MM.1S (cell line): ENCODE data around the gene CD28.

ENCODE experiments used
- EZH2 ChIP-seq: fragments of 300-600 bp; sonication (generic); optimal IDR thresholded peaks from 2 replicates; pipeline ENCODE3; 2017; ENCODE audit warnings: low read depth, mild to moderate bottlenecking, antibody characterized with exemption, low read length, mixed read lengths
- TF ChIP-seq, protein P1 (sequence below): fragments of 300-600 bp; sonication (generic); IDR thresholded peaks from 2 replicates; pipeline ENCODE4 v1.5.1; 2016; ENCODE audit warnings: antibody characterized with exemption, low read length, mixed read lengths

DNA sequence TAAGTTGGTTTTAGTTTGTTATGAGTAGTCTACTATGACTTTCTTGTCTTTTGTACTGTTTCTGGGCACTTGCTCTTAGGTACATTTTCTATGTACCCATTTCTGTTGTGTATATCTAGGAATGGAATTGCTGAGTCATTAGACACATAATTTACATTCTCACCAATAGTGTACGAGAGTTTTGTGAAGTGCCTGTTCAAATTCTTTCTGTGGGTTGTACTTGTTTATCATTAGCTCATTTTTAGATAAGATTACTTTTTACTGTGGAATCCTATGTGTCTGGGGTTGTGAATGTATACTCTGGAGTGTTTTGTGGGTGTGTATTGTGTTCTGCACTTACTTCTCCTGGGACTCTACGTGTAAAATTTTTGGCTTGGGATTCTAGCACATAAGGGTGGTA, 36.6 kb upstream of the CD28 start:
- TF ChIP-seq, protein P1, sequence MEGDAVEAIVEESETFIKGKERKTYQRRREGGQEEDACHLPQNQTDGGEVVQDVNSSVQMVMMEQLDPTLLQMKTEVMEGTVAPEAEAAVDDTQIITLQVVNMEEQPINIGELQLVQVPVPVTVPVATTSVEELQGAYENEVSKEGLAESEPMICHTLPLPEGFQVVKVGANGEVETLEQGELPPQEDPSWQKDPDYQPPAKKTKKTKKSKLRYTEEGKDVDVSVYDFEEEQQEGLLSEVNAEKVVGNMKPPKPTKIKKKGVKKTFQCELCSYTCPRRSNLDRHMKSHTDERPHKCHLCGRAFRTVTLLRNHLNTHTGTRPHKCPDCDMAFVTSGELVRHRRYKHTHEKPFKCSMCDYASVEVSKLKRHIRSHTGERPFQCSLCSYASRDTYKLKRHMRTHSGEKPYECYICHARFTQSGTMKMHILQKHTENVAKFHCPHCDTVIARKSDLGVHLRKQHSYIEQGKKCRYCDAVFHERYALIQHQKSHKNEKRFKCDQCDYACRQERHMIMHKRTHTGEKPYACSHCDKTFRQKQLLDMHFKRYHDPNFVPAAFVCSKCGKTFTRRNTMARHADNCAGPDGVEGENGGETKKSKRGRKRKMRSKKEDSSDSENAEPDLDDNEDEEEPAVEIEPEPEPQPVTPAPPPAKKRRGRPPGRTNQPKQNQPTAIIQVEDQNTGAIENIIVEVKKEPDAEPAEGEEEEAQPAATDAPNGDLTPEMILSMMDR: no peak
- TF ChIP-seq EZH2: no peak
